ENCODE measurements around the gene INAFM2. TPM values are rescaled to one million over a fixed set of nuclear protein-coding genes. Genes with fewer than 3 reads are reported as not detected.

The INAFM2 gene
- polyA plus RNA-seq, 1 donor from 2014 or later = 14.8 TPM

DNA sequence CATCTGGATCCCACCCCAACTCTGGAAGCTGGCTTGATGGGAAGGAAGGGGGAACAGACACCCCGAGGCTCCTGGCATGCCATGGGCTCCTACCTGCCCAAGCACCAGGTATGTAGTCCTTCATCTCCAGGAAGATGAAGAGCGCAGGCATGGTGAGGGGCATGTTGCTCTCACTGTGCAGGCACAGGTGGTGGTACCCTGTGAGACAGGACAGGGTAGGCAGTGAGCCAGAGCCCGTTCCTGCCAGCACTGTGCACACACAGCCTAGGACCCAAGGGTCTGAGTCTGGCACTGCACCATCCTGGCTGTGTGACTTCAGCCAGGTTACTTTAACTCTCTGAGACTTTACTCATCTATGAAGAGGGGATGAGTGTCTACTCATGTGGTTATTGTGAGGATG lies 31.2 kb upstream of the INAFM2 start:
- no peak for TF ChIP-seq EZH2 (IDR thresholded peaks at IDR 0.05; ENCODE audit: borderline replicate concordance, insufficient read depth, low read length, poor library complexity, severe bottlenecking)
- TF ChIP-seq RAD21 (conservative IDR thresholded peaks at IDR 0.05) = no peak
- TF ChIP-seq, protein P1, sequence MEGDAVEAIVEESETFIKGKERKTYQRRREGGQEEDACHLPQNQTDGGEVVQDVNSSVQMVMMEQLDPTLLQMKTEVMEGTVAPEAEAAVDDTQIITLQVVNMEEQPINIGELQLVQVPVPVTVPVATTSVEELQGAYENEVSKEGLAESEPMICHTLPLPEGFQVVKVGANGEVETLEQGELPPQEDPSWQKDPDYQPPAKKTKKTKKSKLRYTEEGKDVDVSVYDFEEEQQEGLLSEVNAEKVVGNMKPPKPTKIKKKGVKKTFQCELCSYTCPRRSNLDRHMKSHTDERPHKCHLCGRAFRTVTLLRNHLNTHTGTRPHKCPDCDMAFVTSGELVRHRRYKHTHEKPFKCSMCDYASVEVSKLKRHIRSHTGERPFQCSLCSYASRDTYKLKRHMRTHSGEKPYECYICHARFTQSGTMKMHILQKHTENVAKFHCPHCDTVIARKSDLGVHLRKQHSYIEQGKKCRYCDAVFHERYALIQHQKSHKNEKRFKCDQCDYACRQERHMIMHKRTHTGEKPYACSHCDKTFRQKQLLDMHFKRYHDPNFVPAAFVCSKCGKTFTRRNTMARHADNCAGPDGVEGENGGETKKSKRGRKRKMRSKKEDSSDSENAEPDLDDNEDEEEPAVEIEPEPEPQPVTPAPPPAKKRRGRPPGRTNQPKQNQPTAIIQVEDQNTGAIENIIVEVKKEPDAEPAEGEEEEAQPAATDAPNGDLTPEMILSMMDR (IDR thresholded peaks at IDR 0.05; ENCODE audit: poor library complexity, severe bottlenecking) = no peak
- TF ChIP-seq TAF1 (IDR thresholded peaks at IDR 0.05; ENCODE audit: low read depth) = no peak
- TF ChIP-seq POLR2AphosphoS5 (IDR thresholded peaks at IDR 0.05) = no peak
- TF ChIP-seq, protein P2, sequence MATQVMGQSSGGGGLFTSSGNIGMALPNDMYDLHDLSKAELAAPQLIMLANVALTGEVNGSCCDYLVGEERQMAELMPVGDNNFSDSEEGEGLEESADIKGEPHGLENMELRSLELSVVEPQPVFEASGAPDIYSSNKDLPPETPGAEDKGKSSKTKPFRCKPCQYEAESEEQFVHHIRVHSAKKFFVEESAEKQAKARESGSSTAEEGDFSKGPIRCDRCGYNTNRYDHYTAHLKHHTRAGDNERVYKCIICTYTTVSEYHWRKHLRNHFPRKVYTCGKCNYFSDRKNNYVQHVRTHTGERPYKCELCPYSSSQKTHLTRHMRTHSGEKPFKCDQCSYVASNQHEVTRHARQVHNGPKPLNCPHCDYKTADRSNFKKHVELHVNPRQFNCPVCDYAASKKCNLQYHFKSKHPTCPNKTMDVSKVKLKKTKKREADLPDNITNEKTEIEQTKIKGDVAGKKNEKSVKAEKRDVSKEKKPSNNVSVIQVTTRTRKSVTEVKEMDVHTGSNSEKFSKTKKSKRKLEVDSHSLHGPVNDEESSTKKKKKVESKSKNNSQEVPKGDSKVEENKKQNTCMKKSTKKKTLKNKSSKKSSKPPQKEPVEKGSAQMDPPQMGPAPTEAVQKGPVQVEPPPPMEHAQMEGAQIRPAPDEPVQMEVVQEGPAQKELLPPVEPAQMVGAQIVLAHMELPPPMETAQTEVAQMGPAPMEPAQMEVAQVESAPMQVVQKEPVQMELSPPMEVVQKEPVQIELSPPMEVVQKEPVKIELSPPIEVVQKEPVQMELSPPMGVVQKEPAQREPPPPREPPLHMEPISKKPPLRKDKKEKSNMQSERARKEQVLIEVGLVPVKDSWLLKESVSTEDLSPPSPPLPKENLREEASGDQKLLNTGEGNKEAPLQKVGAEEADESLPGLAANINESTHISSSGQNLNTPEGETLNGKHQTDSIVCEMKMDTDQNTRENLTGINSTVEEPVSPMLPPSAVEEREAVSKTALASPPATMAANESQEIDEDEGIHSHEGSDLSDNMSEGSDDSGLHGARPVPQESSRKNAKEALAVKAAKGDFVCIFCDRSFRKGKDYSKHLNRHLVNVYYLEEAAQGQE (IDR thresholded peaks at IDR 0.05; ENCODE audit: borderline replicate concordance) = no peak
- TF ChIP-seq EP300 (conservative IDR thresholded peaks at IDR 0.05; ENCODE audit: poor library complexity, severe bottlenecking) = no peak
- TF ChIP-seq SMC3 (conservative IDR thresholded peaks at IDR 0.05; ENCODE audit: poor library complexity) = no peak
- TF ChIP-seq MXI1 (conservative IDR thresholded peaks at IDR 0.05; ENCODE audit: poor library complexity, severe bottlenecking) = no peak
- no peaks in the 10 kb centered on the region for H3K27me3 ChIP-seq (ENCODE audit: insufficient read depth, low read depth, low read length)

DNA sequence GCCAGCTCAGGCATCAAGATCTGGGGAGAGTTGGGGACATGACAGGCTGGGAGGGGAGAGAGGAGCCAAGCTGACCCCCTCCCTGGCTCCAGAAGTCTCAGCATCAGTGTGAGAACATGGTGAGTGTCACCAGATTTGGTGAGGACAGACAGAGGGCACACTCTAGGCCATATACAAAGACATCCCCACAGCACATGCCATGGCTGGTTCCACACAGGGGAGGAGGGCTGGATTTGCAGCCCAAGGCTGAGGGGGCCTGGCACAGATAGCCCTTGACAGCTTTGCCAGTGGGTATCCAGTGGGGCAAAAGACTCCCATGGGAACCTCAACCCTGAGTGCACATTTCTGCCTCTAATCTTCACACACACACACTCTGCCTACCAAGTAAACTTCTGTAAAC lies 30.5 kb upstream of the INAFM2 start:
- Histone ChIP-seq H2AFZ (ENCODE audit: low read depth, low read length) (no peak overlapping the region), H3K27ac (ENCODE audit: low read length) (peak overlapping the region; percentile 16)

More for the DNA sequence above, 31.2 kb upstream of the INAFM2 start:
- Histone ChIP-seq H3K9ac (ENCODE audit: low read length) (no peak overlapping the region), H3F3A (ENCODE audit: insufficient read depth, low read length, poor library complexity, severe bottlenecking) (no peaks in the 10 kb centered on the region), H3K4me3 (ENCODE audit: low read length) (no peak overlapping the region), H3K9me2 (ENCODE audit: insufficient read depth, low read length) (no peaks in the 10 kb centered on the region), H3K36me3 (ENCODE audit: insufficient read depth, low read length) (no peaks in the 10 kb centered on the region), H3K9me3 (ENCODE audit: low read length) (no peaks in the 10 kb centered on the region), H2AFZ (ENCODE audit: low read depth, low read length) (no peak overlapping the region), H4K20me1 (ENCODE audit: insufficient read depth) (no peaks in the 10 kb centered on the region), H3K4me2 (ENCODE audit: low read length) (no peak overlapping the region), H3K79me2 (replicated peaks; ENCODE audit: insufficient read depth, low read length) (no peaks in the 10 kb centered on the region), H3K27ac (ENCODE audit: low read length) (no peak overlapping the region)

More for the DNA sequence above, 30.5 kb upstream of the INAFM2 start:
- no peak overlapping the region for H3K9ac ChIP-seq (ENCODE audit: low read length)
- H4K20me1 ChIP-seq (ENCODE audit: insufficient read depth) = no peaks in the 10 kb centered on the region
- TF ChIP-seq TAF1 (IDR thresholded peaks at IDR 0.05; ENCODE audit: low read depth) = no peak
- no peak for TF ChIP-seq EP300 (conservative IDR thresholded peaks at IDR 0.05; ENCODE audit: poor library complexity, severe bottlenecking)
- no peak for TF ChIP-seq SMC3 (conservative IDR thresholded peaks at IDR 0.05; ENCODE audit: poor library complexity)
- no peak for TF ChIP-seq POLR2AphosphoS5 (IDR thresholded peaks at IDR 0.05)
- TF ChIP-seq, protein P2 (IDR thresholded peaks at IDR 0.05; ENCODE audit: borderline replicate concordance) = no peak
- TF ChIP-seq MXI1 (conservative IDR thresholded peaks at IDR 0.05; ENCODE audit: poor library complexity, severe bottlenecking) = no peak
- TF ChIP-seq, protein P1 (IDR thresholded peaks at IDR 0.05; ENCODE audit: poor library complexity, severe bottlenecking) = no peak
- TF ChIP-seq EZH2 (IDR thresholded peaks at IDR 0.05; ENCODE audit: borderline replicate concordance, insufficient read depth, low read length, poor library complexity, severe bottlenecking) = no peak
- TF ChIP-seq RAD21 (conservative IDR thresholded peaks at IDR 0.05) = no peak
- H3K4me3 ChIP-seq (ENCODE audit: low read length) = peak overlapping the region; percentile 51
- H3K27me3 ChIP-seq (ENCODE audit: insufficient read depth, low read depth, low read length) = no peaks in the 10 kb centered on the region
- no peaks in the 10 kb centered on the region for H3F3A ChIP-seq (ENCODE audit: insufficient read depth, low read length, poor library complexity, severe bottlenecking)
- H3K36me3 ChIP-seq (ENCODE audit: insufficient read depth, low read length) = no peaks in the 10 kb centered on the region
- H3K9me3 ChIP-seq (ENCODE audit: low read length) = no peaks in the 10 kb centered on the region
- H3K9me2 ChIP-seq (ENCODE audit: insufficient read depth, low read length) = no peaks in the 10 kb centered on the region
- no peak overlapping the region for H3K4me2 ChIP-seq (ENCODE audit: low read length)
- no peaks in the 10 kb centered on the region for H3K79me2 ChIP-seq (replicated peaks; ENCODE audit: insufficient read depth, low read length)
